Peyer's patch (tissue), 4 donors: ENCODE results near the gene MRPS9. TPM values are rescaled to one million over a fixed set of nuclear protein-coding genes. Genes with fewer than 3 reads are reported as not detected.

Experiments used
- DNase-seq, 3 donors: peaks; one replicate each; pipeline ENCODE4 v3.0.0-alpha.2; 2017 to 2019
- H3K27ac ChIP-seq, 4 donors: fragments of 200-600 bp; sonication (generic); one replicate each; pipeline ENCODE4 v1.5.1; 2016 to 2019
- H3K27me3 ChIP-seq, 2 donors: fragments of 200-600 bp; sonication (generic); one replicate each; pipeline ENCODE4 v1.5.1; 2019
- H3K36me3 ChIP-seq, 3 donors: fragments of 200-600 bp; sonication (generic); one replicate each; pipeline ENCODE4 v1.5.1; 2016 to 2019
- H3K4me1 ChIP-seq, 4 donors: fragments of 200-600 bp; sonication (generic); one replicate each; pipeline ENCODE4 v1.5.1; 2016 to 2019
- H3K4me3 ChIP-seq, 4 donors: fragments of 200-600 bp; sonication (generic); 1 replicate in 3 of 4; 2 replicates in 1 of 4; pipeline ENCODE4 v1.5.1; 2016 to 2019; ENCODE audit warnings: mild to moderate bottlenecking in 1 of 4
- H3K9me3 ChIP-seq, 4 donors: fragments of 200-600 bp; sonication (generic); one replicate each; pipeline ENCODE4 v1.5.1; 2016 to 2019; ENCODE audit warnings: mild to moderate bottlenecking in 1 of 4
- POLR2A ChIP-seq, 2 donors: fragments of 450-650 bp; IDR thresholded peaks; one replicate each; pipeline ENCODE4 v1.5.1; 2017; ENCODE audit warnings: antibody characterized with exemption in 2 of 2, mild to moderate bottlenecking in 2 of 2, moderate library complexity in 2 of 2
- total RNA-seq, 4 donors: library from RNA; depleted of rRNA; stranded (reverse); fragments of >200 nt; gene quantifications; one replicate each; pipeline ENCODE4 v1.1.0, GENCODE V29; 2016
- TF ChIP-seq, protein P1 (sequence below), 6 experiments: fragments of 450-650 bp in 4 of 6; fragments of 200-600 bp in 2 of 6; sonication (generic) in 1 of 6; IDR thresholded peaks; one replicate each; pipeline ENCODE4 v1.5.1; 2017 to 2019; ENCODE audit warnings: antibody characterized with exemption in 6 of 6, mild to moderate bottlenecking in 3 of 6, moderate library complexity in 1 of 6

MRPS9 gene
- total RNA-seq, 4 donors from 2014 or later, result 9.7 to 34.7 (median 17.5) TPM

DNA sequence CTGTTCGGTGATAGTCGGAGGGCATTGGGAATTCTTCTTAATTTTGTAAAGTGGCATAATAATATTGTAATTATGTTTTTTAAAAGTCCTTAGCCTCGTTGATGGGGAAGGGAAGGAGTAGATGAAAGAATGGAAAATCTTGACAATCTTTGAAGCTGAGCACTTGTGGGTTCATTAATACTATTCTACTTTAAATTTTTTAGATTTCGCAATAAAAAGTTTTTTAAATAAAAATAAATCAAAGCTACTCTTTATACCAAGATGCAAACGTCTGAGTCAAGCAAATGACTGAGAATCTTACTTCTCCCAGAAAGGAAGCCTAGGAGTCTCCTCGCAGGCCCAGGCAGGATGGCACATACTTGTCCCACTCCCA, 105.2 kb downstream of the MRPS9 start:
- H3K9me3 ChIP-seq, result no peaks in the 10 kb centered on the region
- TF ChIP-seq, protein P1, sequence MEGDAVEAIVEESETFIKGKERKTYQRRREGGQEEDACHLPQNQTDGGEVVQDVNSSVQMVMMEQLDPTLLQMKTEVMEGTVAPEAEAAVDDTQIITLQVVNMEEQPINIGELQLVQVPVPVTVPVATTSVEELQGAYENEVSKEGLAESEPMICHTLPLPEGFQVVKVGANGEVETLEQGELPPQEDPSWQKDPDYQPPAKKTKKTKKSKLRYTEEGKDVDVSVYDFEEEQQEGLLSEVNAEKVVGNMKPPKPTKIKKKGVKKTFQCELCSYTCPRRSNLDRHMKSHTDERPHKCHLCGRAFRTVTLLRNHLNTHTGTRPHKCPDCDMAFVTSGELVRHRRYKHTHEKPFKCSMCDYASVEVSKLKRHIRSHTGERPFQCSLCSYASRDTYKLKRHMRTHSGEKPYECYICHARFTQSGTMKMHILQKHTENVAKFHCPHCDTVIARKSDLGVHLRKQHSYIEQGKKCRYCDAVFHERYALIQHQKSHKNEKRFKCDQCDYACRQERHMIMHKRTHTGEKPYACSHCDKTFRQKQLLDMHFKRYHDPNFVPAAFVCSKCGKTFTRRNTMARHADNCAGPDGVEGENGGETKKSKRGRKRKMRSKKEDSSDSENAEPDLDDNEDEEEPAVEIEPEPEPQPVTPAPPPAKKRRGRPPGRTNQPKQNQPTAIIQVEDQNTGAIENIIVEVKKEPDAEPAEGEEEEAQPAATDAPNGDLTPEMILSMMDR (IDR thresholded peaks at IDR 0.05), result no peak
- TF ChIP-seq POLR2A (IDR thresholded peaks at IDR 0.05), result no peak
- no peak overlapping the region for H3K4me3 ChIP-seq
- H3K27me3 ChIP-seq, result peaks cover 0 to 10% of the 10 kb centered on the region in 2 donors
- no peak overlapping the region for H3K27ac ChIP-seq
- no peaks in the 10 kb centered on the region for H3K4me1 ChIP-seq
- DNase-seq, result no peak
- H3K36me3 ChIP-seq, result no peaks in the 10 kb centered on the region

DNA sequence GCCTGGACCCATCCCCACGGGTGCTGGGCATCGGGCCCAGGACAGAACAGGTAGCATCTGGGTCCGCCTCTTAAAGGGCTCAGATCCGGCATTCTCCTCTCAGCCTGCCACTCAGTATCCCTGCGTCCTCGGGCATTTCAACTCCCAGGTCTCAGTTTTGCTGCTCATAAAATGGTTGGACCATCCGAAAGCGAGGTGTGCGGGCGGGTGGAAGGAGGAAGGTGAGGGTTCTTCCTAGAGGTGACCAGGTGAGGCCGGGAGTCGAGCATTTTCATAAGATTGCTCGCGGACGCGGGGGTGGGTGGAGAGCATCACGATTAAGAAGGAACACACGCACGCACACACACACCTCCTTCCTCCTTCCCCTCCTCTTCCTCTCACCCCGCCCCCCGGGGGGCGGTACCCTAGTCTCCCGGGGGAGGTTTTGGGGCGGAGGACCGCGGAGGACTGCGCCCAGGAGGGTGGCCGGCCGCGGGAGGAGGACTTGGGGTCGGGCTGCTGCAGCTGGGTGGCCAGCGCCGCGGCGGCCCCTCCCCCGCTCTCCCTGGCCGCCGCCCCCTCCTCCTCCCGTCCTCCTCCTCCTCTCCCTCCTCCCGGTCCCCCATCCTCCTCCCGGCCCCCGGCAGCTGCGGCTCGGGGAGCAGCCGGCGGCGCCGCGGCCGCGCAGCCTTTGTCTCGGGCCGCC, 105.7 kb downstream of the MRPS9 start:
- Histone ChIP-seq H3K4me3 (peak overlapping the region; percentile 25 to 53 (median 43)), H3K36me3 (no peaks in the 10 kb centered on the region), H3K27me3 (peaks cover 0 to 10% of the 10 kb centered on the region in 2 donors), H3K9me3 (no peaks in the 10 kb centered on the region), H3K4me1 (no peaks in the 10 kb centered on the region), H3K27ac (no peak overlapping the region)
- no peak for DNase-seq
- TF ChIP-seq, protein P1 (IDR thresholded peaks at IDR 0.05), result no peak
- TF ChIP-seq POLR2A (IDR thresholded peaks at IDR 0.05), result no peak

DNA sequence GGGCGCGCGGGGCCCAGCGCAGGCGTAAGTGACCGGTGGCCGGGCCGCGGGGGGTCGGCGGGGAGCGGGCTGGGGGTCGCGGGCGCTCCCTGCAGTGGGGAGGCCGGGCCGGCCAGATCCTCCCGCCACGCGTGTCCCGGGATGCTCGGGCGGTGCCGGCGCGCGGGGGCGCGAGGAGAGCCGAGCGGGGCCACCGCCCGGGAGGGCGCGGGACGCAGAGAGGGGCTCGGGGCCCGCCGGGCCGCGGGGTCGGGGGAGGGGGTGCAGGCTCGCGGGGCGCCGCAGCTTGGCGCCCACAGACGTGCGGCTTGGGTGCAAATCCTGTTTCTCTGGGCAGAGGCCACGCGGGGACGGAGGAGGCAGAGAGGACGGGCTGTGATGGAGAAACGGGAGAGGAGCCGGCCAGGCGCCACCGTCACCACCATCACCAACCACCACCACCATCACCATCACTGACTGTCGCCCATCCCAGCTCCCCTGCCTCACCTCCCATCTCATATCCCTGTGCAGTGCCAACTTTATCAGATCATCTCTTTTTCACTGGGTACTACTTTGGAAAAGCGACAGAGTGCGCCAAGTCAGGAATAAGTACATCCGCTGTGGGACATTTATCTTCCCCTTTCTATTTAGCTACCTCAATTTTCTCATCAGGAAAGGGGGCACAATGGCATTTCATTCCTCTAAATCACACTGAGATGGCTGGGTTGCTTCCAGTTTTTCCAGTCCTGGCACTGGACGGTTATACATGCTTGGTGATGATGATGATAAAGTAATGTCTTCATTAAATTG, 106.5 kb downstream of the MRPS9 start:
- no peak for DNase-seq
- peak overlapping the region; percentile 25 to 53 (median 43) for H3K4me3 ChIP-seq
- no peaks in the 10 kb centered on the region for H3K36me3 ChIP-seq
- H3K9me3 ChIP-seq, result no peaks in the 10 kb centered on the region
- no peak overlapping the region for H3K27ac ChIP-seq
- peaks cover 0 to 10% of the 10 kb centered on the region in 2 donors for H3K27me3 ChIP-seq
- no peak for TF ChIP-seq POLR2A (IDR thresholded peaks at IDR 0.05)
- TF ChIP-seq, protein P1 (IDR thresholded peaks at IDR 0.05), result no peak
- H3K4me1 ChIP-seq, result no peaks in the 10 kb centered on the region

DNA sequence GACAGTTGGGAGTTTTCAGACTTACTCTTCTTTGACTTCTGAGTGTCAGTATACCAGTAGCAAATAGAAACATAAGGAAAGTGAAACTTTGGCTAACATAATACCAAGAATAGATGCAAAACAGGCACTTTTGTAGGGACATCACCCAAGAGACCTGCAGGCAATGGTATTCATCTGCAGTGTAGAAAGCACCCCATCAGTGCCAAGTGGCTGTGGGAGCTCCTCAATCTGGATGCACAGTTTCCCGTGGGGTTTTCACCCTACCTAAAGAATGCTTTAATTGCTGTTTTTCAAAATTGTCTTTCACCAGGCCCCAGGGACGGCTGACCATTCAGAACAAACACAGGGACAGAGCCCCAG, 107.1 kb downstream of the MRPS9 start:
- Histone ChIP-seq H3K4me1 (no peaks in the 10 kb centered on the region), H3K9me3 (no peaks in the 10 kb centered on the region), H3K4me3 (no peak overlapping the region), H3K36me3 (no peaks in the 10 kb centered on the region), H3K27ac (no peak overlapping the region), H3K27me3 (peaks cover 0 to 10% of the 10 kb centered on the region in 2 donors)
- no peak for DNase-seq
- TF ChIP-seq, protein P1 (IDR thresholded peaks at IDR 0.05), result no peak
- no peak for TF ChIP-seq POLR2A (IDR thresholded peaks at IDR 0.05)

DNA sequence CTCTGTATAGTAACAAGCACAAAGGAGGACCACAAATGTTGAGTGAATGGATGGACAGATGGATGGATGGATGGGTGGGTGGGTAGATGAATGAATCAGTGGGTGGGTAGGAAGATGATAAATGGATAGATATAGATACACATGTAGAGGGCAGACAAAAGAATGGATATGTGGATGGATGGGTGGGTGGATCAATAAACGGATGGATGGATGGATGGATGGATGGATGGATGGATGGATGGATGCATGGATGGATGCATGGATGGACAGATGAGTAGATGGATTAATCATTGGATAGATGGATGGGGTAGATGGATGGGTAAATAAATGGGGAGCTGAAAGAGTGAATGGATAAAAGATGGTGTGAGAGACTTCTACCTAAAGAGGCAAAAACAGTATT, 111.4 kb downstream of the MRPS9 start:
- H3K4me3 ChIP-seq, result no peak overlapping the region
- no peak for TF ChIP-seq POLR2A (IDR thresholded peaks at IDR 0.05)
- TF ChIP-seq, protein P1 (IDR thresholded peaks at IDR 0.05), result no peak

More for the DNA sequence above, 111.4 kb downstream of the MRPS9 start:
- DNase-seq, result no peak
- Histone ChIP-seq H3K4me1 (no peaks in the 10 kb centered on the region), H3K27me3 (peaks cover 0 to 10% of the 10 kb centered on the region in 2 donors), H3K9me3 (no peaks in the 10 kb centered on the region), H3K27ac (no peak overlapping the region), H3K36me3 (no peaks in the 10 kb centered on the region)

Other genes with a start within 250 kb of the MRPS9 start
- under 1 TPM in 2 of 4 donors, not detected in 2; 0.18 to 0.40 TPM for gene POU3F3, start 184.0 kb upstream of the MRPS9 start, total RNA-seq
- gene GPR45, start 203.7 kb downstream of the MRPS9 start, total RNA-seq, result not detected